ENCODE data around the gene SPPL2A. TPM values are rescaled to one million over a fixed set of nuclear protein-coding genes. Genes with fewer than 3 reads are reported as not detected.

The SPPL2A gene
- total and polyA plus RNA-seq, 5 donors from 2014 or later: 64.2 to 92.3 (median 69.0) TPM

- no peaks in the 10 kb centered on the region for H3K4me1 Mint-ChIP-seq
- H3K9me3 ChIP-seq (ENCODE audit: control insufficient read depth in 2 of 2, low read length in 2 of 2): no peaks in the 10 kb centered on the region
- H3K27me3 Mint-ChIP-seq: peaks cover 26% of the 10 kb centered on the region
- no peak overlapping the region for H3K27ac ChIP-seq (ENCODE audit: insufficient read depth, low read length, poor library complexity, severe bottlenecking)
- DNase-seq (no peak), ATAC-seq (ENCODE audit: low read depth in 2 of 2) (no peak)
- no peaks in the 10 kb centered on the region for H3K36me3 Mint-ChIP-seq
- no peaks in the 10 kb centered on the region for H3K4me1 ChIP-seq (ENCODE audit: control insufficient read depth, insufficient read depth, low read length, poor library complexity, severe bottlenecking)
- no peak overlapping the region for H3K4me3 Mint-ChIP-seq
- no peak overlapping the region for H3K27ac Mint-ChIP-seq
- no peak overlapping the region for H3K4me3 ChIP-seq (ENCODE audit: low read depth, low read length)
- no peaks in the 10 kb centered on the region for H3K36me3 ChIP-seq (ENCODE audit: control insufficient read depth, insufficient read depth, low read length)
- no peaks in the 10 kb centered on the region for H3K27me3 ChIP-seq (ENCODE audit: control insufficient read depth, insufficient read depth, low read length)
- H3K9me3 Mint-ChIP-seq: no peaks in the 10 kb centered on the region
These were observed 18.4 kb upstream of the SPPL2A start for GRCh38 chr15:50783895-50784294.

GRCh38 chr15:50783411-50783810 is 17.9 kb upstream of the SPPL2A start:
- Histone ChIP-seq H3K27ac (ENCODE audit: insufficient read depth, low read length, poor library complexity, severe bottlenecking) (no peak overlapping the region), H3K4me1 (ENCODE audit: control insufficient read depth, insufficient read depth, low read length, poor library complexity, severe bottlenecking) (no peaks in the 10 kb centered on the region), H3K36me3 (ENCODE audit: control insufficient read depth, insufficient read depth, low read length) (no peaks in the 10 kb centered on the region), H3K4me3 (ENCODE audit: low read depth, low read length) (no peak overlapping the region), H3K9me3 (ENCODE audit: control insufficient read depth in 2 of 2, low read length in 2 of 2) (no peaks in the 10 kb centered on the region), H3K27me3 (ENCODE audit: control insufficient read depth, insufficient read depth, low read length) (no peaks in the 10 kb centered on the region)
- H3K4me3 Mint-ChIP-seq: no peak overlapping the region
- DNase-seq (no peak), ATAC-seq (ENCODE audit: low read depth in 2 of 2) (no peak)
- no peak overlapping the region for H3K27ac Mint-ChIP-seq
- H3K9me3 Mint-ChIP-seq: no peaks in the 10 kb centered on the region
- no peaks in the 10 kb centered on the region for H3K36me3 Mint-ChIP-seq
- peaks cover 26% of the 10 kb centered on the region for H3K27me3 Mint-ChIP-seq
- no peaks in the 10 kb centered on the region for H3K4me1 Mint-ChIP-seq

- Mint-ChIP-seq H3K4me3 (no peak overlapping the region), H3K36me3 (no peaks in the 10 kb centered on the region), H3K9me3 (no peaks in the 10 kb centered on the region), H3K4me1 (peaks cover 4 to 11% (median 6%) of the 10 kb centered on the region in 4 donors), H3K27ac (no peak overlapping the region), H3K27me3 (peaks cover 5% of the 10 kb centered on the region)
- Histone ChIP-seq H3K27me3 (ENCODE audit: control insufficient read depth, insufficient read depth, low read length) (no peaks in the 10 kb centered on the region), H3K36me3 (ENCODE audit: control insufficient read depth, insufficient read depth, low read length) (no peaks in the 10 kb centered on the region), H3K4me1 (ENCODE audit: control insufficient read depth, insufficient read depth, low read length, poor library complexity, severe bottlenecking) (peaks cover 6% of the 10 kb centered on the region), H3K27ac (ENCODE audit: insufficient read depth, low read length, poor library complexity, severe bottlenecking) (no peak overlapping the region), H3K9me3 (ENCODE audit: control insufficient read depth in 2 of 2, low read length in 2 of 2) (no peaks in the 10 kb centered on the region), H3K4me3 (ENCODE audit: low read depth, low read length) (no peak overlapping the region)
- no peak for DNase-seq
- no peak for ATAC-seq (ENCODE audit: low read depth in 2 of 2)
These were observed 12.6 kb upstream of the SPPL2A start for GRCh38 chr15:50778086-50778485.

- Histone ChIP-seq H3K36me3 (ENCODE audit: control insufficient read depth, insufficient read depth, low read length) (no peaks in the 10 kb centered on the region), H3K9me3 (ENCODE audit: control insufficient read depth in 2 of 2, low read length in 2 of 2) (no peaks in the 10 kb centered on the region), H3K27ac (ENCODE audit: insufficient read depth, low read length, poor library complexity, severe bottlenecking) (no peak overlapping the region), H3K27me3 (ENCODE audit: control insufficient read depth, insufficient read depth, low read length) (no peaks in the 10 kb centered on the region), H3K4me3 (ENCODE audit: low read depth, low read length) (no peak overlapping the region), H3K4me1 (ENCODE audit: control insufficient read depth, insufficient read depth, low read length, poor library complexity, severe bottlenecking) (peaks cover 6% of the 10 kb centered on the region)
- H3K27ac Mint-ChIP-seq: no peak overlapping the region
- H3K36me3 Mint-ChIP-seq: no peaks in the 10 kb centered on the region
- H3K27me3 Mint-ChIP-seq: peaks cover 5% of the 10 kb centered on the region
- no peak for ATAC-seq (ENCODE audit: low read depth in 2 of 2)
- H3K9me3 Mint-ChIP-seq: no peaks in the 10 kb centered on the region
- peaks cover 4 to 12% (median 9%) of the 10 kb centered on the region in 4 donors for H3K4me1 Mint-ChIP-seq
- DNase-seq: no peak
- H3K4me3 Mint-ChIP-seq: no peak overlapping the region
These were observed 11.5 kb upstream of the SPPL2A start for GRCh38 chr15:50777042-50777441.

GRCh38 chr15:50774450-50774849 is 8.9 kb upstream of the SPPL2A start:
- no peak overlapping the region for H3K4me3 ChIP-seq (ENCODE audit: low read depth, low read length)
- H3K36me3 ChIP-seq (ENCODE audit: control insufficient read depth, insufficient read depth, low read length): no peaks in the 10 kb centered on the region
- no peak overlapping the region for H3K27ac ChIP-seq (ENCODE audit: insufficient read depth, low read length, poor library complexity, severe bottlenecking)
- DNase-seq (peak in 2 of 3 donors; percentile 53 to 65), ATAC-seq (ENCODE audit: low read depth in 2 of 2) (peak; percentile 87 to 91)
- Mint-ChIP-seq H3K27ac (peak overlapping the region; percentile 5 to 89 (median 50)), H3K27me3 (no peaks in the 10 kb centered on the region), H3K4me1 (peaks cover 4 to 12% (median 9%) of the 10 kb centered on the region in 4 donors), H3K4me3 (peak overlapping the region in 1 of 4 donors; percentile 4), H3K36me3 (no peaks in the 10 kb centered on the region), H3K9me3 (no peaks in the 10 kb centered on the region)
- H3K9me3 ChIP-seq (ENCODE audit: control insufficient read depth in 2 of 2, low read length in 2 of 2): no peaks in the 10 kb centered on the region
- peaks cover 6% of the 10 kb centered on the region for H3K4me1 ChIP-seq (ENCODE audit: control insufficient read depth, insufficient read depth, low read length, poor library complexity, severe bottlenecking)
- H3K27me3 ChIP-seq (ENCODE audit: control insufficient read depth, insufficient read depth, low read length): no peaks in the 10 kb centered on the region

GRCh38 chr15:50773389-50773788 is 7.9 kb upstream of the SPPL2A start:
- peaks cover 4 to 13% (median 9%) of the 10 kb centered on the region in 4 donors for H3K4me1 Mint-ChIP-seq

GRCh38 chr15:50767332-50767861 is 1.9 kb upstream of the SPPL2A start:
- DNase-seq: no peak
- Histone ChIP-seq H3K27ac (ENCODE audit: insufficient read depth, low read length, poor library complexity, severe bottlenecking) (no peak overlapping the region), H3K27me3 (ENCODE audit: control insufficient read depth, insufficient read depth, low read length) (no peaks in the 10 kb centered on the region), H3K4me1 (ENCODE audit: control insufficient read depth, insufficient read depth, low read length, poor library complexity, severe bottlenecking) (peaks cover 24% of the 10 kb centered on the region), H3K4me3 (ENCODE audit: low read depth, low read length) (no peak overlapping the region), H3K36me3 (ENCODE audit: control insufficient read depth, insufficient read depth, low read length) (no peaks in the 10 kb centered on the region), H3K9me3 (ENCODE audit: control insufficient read depth in 2 of 2, low read length in 2 of 2) (no peaks in the 10 kb centered on the region)
- Mint-ChIP-seq H3K4me3 (peak overlapping the region; percentile 10 to 96 (median 92)), H3K36me3 (no peaks in the 10 kb centered on the region), H3K4me1 (peaks cover 15 to 46% (median 27%) of the 10 kb centered on the region in 4 donors), H3K27me3 (no peaks in the 10 kb centered on the region), H3K9me3 (peaks cover 0 to 1% (median 0%) of the 10 kb centered on the region in 7 donors), H3K27ac (peak overlapping the region in 2 of 3 donors; percentile 60 to 77)
- ATAC-seq (ENCODE audit: low read depth in 2 of 2): no peak

More at GRCh38 chr15:50773389-50773788, 7.9 kb upstream of the SPPL2A start:
- H3K36me3 ChIP-seq (ENCODE audit: control insufficient read depth, insufficient read depth, low read length): no peaks in the 10 kb centered on the region
- DNase-seq (no peak), ATAC-seq (ENCODE audit: low read depth in 2 of 2) (no peak)
- peak overlapping the region in 2 of 3 donors; percentile 48 to 89 for H3K27ac Mint-ChIP-seq
- no peaks in the 10 kb centered on the region for H3K27me3 ChIP-seq (ENCODE audit: control insufficient read depth, insufficient read depth, low read length)
- peaks cover 6% of the 10 kb centered on the region for H3K4me1 ChIP-seq (ENCODE audit: control insufficient read depth, insufficient read depth, low read length, poor library complexity, severe bottlenecking)
- no peak overlapping the region for H3K4me3 ChIP-seq (ENCODE audit: low read depth, low read length)
- no peak overlapping the region for H3K27ac ChIP-seq (ENCODE audit: insufficient read depth, low read length, poor library complexity, severe bottlenecking)
- no peaks in the 10 kb centered on the region for H3K9me3 ChIP-seq (ENCODE audit: control insufficient read depth in 2 of 2, low read length in 2 of 2)
- no peak overlapping the region for H3K4me3 Mint-ChIP-seq
- H3K9me3 Mint-ChIP-seq: no peaks in the 10 kb centered on the region
- no peaks in the 10 kb centered on the region for H3K27me3 Mint-ChIP-seq
- H3K36me3 Mint-ChIP-seq: no peaks in the 10 kb centered on the region

Measured in CD4-positive, CD25-positive, alpha-beta regulatory T cell (primary cell).